Smooth muscle cell (in vitro differentiated cells): ENCODE data around the gene MCUR1. TPM values are rescaled to one million over a fixed set of nuclear protein-coding genes. Genes with fewer than 3 reads are reported as not detected.
"Not testable (repeated sequence)": the region's sequence is repeated elsewhere in the genome, so short reads cannot be mapped to it uniquely, and the experiment has no call there.

Experiments
- DNase-seq: peaks from one replicate; lab custom pipeline; 2025; ENCODE audit not compliant: unreplicated experiment; lab: John Stamatoyannopoulos, UW
- H2AFZ ChIP-seq: fragments of 200-600 bp; sonication (generic); 2 replicates; pipeline ENCODE4 v1.6.0; 2016; ENCODE audit warnings: antibody characterized with exemption, low read depth, mild to moderate bottlenecking
- H3F3A ChIP-seq: fragments of 200-600 bp; sonication (generic); 2 replicates; pipeline ENCODE4 v1.6.0; 2017; ENCODE audit warnings: antibody characterized with exemption, low read depth
- H3K27ac ChIP-seq: fragments of 200-600 bp; sonication (generic); 2 replicates; pipeline ENCODE4 v1.5.1; 2016; ENCODE audit warnings: low read depth, mild to moderate bottlenecking
- H3K27me3 ChIP-seq: fragments of 200-600 bp; sonication (generic); 2 replicates; pipeline ENCODE4 v1.6.1; 2016; ENCODE audit warnings: low read depth, mild to moderate bottlenecking
- H3K36me3 ChIP-seq: fragments of 200-600 bp; sonication (generic); 2 replicates; pipeline ENCODE4 v1.5.1; 2016; ENCODE audit warnings: low read depth
- H3K4me1 ChIP-seq: fragments of 200-600 bp; sonication (generic); 2 replicates; pipeline ENCODE4 v1.5.1; 2016; ENCODE audit warnings: low read depth
- H3K4me2 ChIP-seq: fragments of 200-600 bp; sonication (generic); 2 replicates; pipeline ENCODE4 v1.6.0; 2016; ENCODE audit warnings: mild to moderate bottlenecking
- H3K4me3 ChIP-seq: fragments of 200-600 bp; sonication (generic); 2 replicates; pipeline ENCODE4 v1.5.1; 2016; ENCODE audit warnings: mild to moderate bottlenecking
- H3K79me2 ChIP-seq: fragments of 200-600 bp; sonication (generic); 2 replicates; pipeline ENCODE4 v1.6.0; 2016; ENCODE audit warnings: low read depth, mild to moderate bottlenecking
- H3K9ac ChIP-seq: fragments of 200-600 bp; sonication (generic); 2 replicates; pipeline ENCODE4 v1.6.0; 2016; ENCODE audit warnings: low read depth
- H3K9me3 ChIP-seq: fragments of 200-600 bp; sonication (generic); replicated peaks from 2 replicates; pipeline ENCODE4 v1.5.1; 2016; ENCODE audit warnings: low read depth
- H4K20me1 ChIP-seq: fragments of 200-600 bp; sonication (generic); 2 replicates; pipeline ENCODE4 v1.6.0; 2016; ENCODE audit warnings: low read depth
- CTCF ChIP-seq: fragments of 200-600 bp; sonication (generic); IDR thresholded peaks from 2 replicates; pipeline ENCODE4 v1.5.1; 2017; ENCODE audit warnings: borderline replicate concordance, mild to moderate bottlenecking, antibody characterized with exemption; ENCODE audit not compliant: insufficient read depth, poor library complexity, severe bottlenecking
- WGBS: methylation state at CpG from one replicate; pipeline ENCODE4 v1.1.7; 2016; ENCODE audit warnings: low lambda C conversion rate; 5-methylcytosine and 5-hydroxymethylcytosine counted together
- polyA plus RNA-seq: library from polyadenylated mRNA; unstranded; fragments of >200 nt; fragmentation: Nextera tagmentation; extraction: Ambion mirVana; gene quantifications from 2 replicates; pipeline ENCODE4 v1.2.1, GENCODE V29; 2016
- total RNA-seq: library from RNA; depleted of rRNA; stranded (reverse); fragments of >200 nt; gene quantifications from 2 replicates; pipeline ENCODE4 v1.2.3, GENCODE V29; 2014

The MCUR1 gene
- total RNA-seq = 11.3 and 12.9 TPM in 2 replicates
- polyA plus RNA-seq = 23.4 and 25.5 TPM in 2 replicates

- H4K20me1 ChIP-seq = peaks cover 34% of the 10 kb centered on the region
- H3F3A ChIP-seq = peaks cover 3% of the 10 kb centered on the region
- H3K36me3 ChIP-seq = no peaks in the 10 kb centered on the region
- peak within 1 kb of the TSS; percentile 94 for H3K4me2 ChIP-seq
- peak within 1 kb of the TSS; percentile 76 for H3K27ac ChIP-seq
- no peaks in the 10 kb centered on the region for H3K9me3 ChIP-seq
- under 1% methylated on average over 37 of the region's 81 CpGs for WGBS
- peak within 1 kb of the TSS; percentile 96 for H3K4me3 ChIP-seq
- H2AFZ ChIP-seq = peak within 1 kb of the TSS; percentile 94
- no peaks in the 10 kb centered on the region for H3K27me3 ChIP-seq
- H3K79me2 ChIP-seq = peaks cover 30% of the 10 kb centered on the region
- TF ChIP-seq CTCF = peak; percentile 1
- peaks cover 13% of the 10 kb centered on the region for H3K4me1 ChIP-seq
- peak; percentile 84 for DNase-seq
- H3K9ac ChIP-seq = peak within 1 kb of the TSS; percentile 79
Measured at GRCh38 chr6:13814176-13814937, at the start of gene MCUR1. TSS of gene MCUR1 (minus strand) at chr6:13814557. CDS start at chr6:13814429, 128 bp downstream.

- Histone ChIP-seq H3K9me3 (no peaks in the 10 kb centered on the region), H3K4me2 (no peak overlapping the region), H3K4me3 (no peak overlapping the region), H2AFZ (no peak overlapping the region), H4K20me1 (no peaks in the 10 kb centered on the region), H3K27me3 (peaks cover 12% of the 10 kb centered on the region), H3F3A (no peaks in the 10 kb centered on the region), H3K36me3 (no peaks in the 10 kb centered on the region), H3K4me1 (no peaks in the 10 kb centered on the region), H3K27ac (no peak overlapping the region), H3K9ac (no peak overlapping the region), H3K79me2 (no peaks in the 10 kb centered on the region)
- no peak for DNase-seq
- 11% methylated on average over 2 of the region's 2 CpGs for WGBS
- no peak for TF ChIP-seq CTCF
Measured at GRCh38 chr6:13863699-13864155, 49.4 kb upstream of the MCUR1 start.

GRCh38 chr6:13860556-13861185, 46.3 kb upstream of the MCUR1 start:
- H3K9me3 ChIP-seq, H2AFZ ChIP-seq, H4K20me1 ChIP-seq, H3K4me1 ChIP-seq, H3F3A ChIP-seq, H3K36me3 ChIP-seq, H3K27ac ChIP-seq, H3K9ac ChIP-seq, H3K79me2 ChIP-seq, DNase-seq: not testable (repeated sequence)
- Histone ChIP-seq H3K4me2 (peak overlapping the region; percentile 67), H3K4me3 (peak overlapping the region; percentile 43), H3K27me3 (peaks cover 15% of the 10 kb centered on the region)
- WGBS = 94% methylated on average over 3 of the region's 3 CpGs

GRCh38 chr6:13859871-13860555, 45.7 kb upstream of the MCUR1 start:
- Histone ChIP-seq H3F3A (no peaks in the 10 kb centered on the region), H3K4me1 (no peaks in the 10 kb centered on the region), H4K20me1 (no peaks in the 10 kb centered on the region), H3K27me3 (peaks cover 15% of the 10 kb centered on the region), H3K36me3 (no peaks in the 10 kb centered on the region), H3K4me2 (peak overlapping the region; percentile 67), H3K9ac (no peak overlapping the region), H2AFZ (no peak overlapping the region), H3K79me2 (no peaks in the 10 kb centered on the region), H3K9me3 (no peaks in the 10 kb centered on the region), H3K27ac (no peak overlapping the region), H3K4me3 (peak overlapping the region; percentile 43)
- no peak for TF ChIP-seq CTCF
- 62% methylated on average over 49 of the region's 66 CpGs for WGBS
- DNase-seq = no peak
